Heart right ventricle (tissue), 16 donors: ENCODE data around the gene KCNS1. TPM values are rescaled to one million over a fixed set of nuclear protein-coding genes. Genes with fewer than 3 reads are reported as not detected.

Source experiments
- ATAC-seq, 8 donors: fragments of 200-7000 bp; cut with Tn5 transposase; one replicate each; pipeline ENCODE4 v1.9.1; 2020; ENCODE audit warnings: mild to moderate bottlenecking in 8 of 8, moderate library complexity in 8 of 8, moderate number of reproducible peaks in 1 of 8
- DNase-seq, 2 donors: peaks; one replicate each; pipeline ENCODE4 v3.0.0-alpha.2; 2020
- H3K27ac ChIP-seq, 10 donors: fragments of 200-600 bp; sonication (generic) in 2 of 10; one replicate each; pipeline versions ENCODE4 v1.5.0 to v1.8.0; 2020 to 2022; ENCODE audit warnings: mild to moderate bottlenecking in 3 of 10
- H3K27me3 ChIP-seq, 7 donors: fragments of 200-600 bp; one replicate each; pipeline ENCODE4 v1.8.0; 2021 to 2022; ENCODE audit warnings: mild to moderate bottlenecking in 2 of 7
- H3K36me3 ChIP-seq, 9 donors: fragments of 200-600 bp; sonication (generic) in 1 of 9; one replicate each; pipeline versions ENCODE4 v1.5.0 to v1.8.0; 2020 to 2022; ENCODE audit warnings: mild to moderate bottlenecking in 2 of 9
- H3K4me1 ChIP-seq, 9 donors: fragments of 200-600 bp; sonication (generic) in 1 of 9; one replicate each; pipeline versions ENCODE4 v1.5.0 to v1.8.0; 2020 to 2022; ENCODE audit warnings: mild to moderate bottlenecking in 4 of 9
- H3K4me3 ChIP-seq, 10 donors: fragments of 200-600 bp; sonication (generic) in 2 of 10; one replicate each; pipeline versions ENCODE4 v1.5.0 to v1.8.0; 2020 to 2022; ENCODE audit warnings: mild to moderate bottlenecking in 7 of 10, moderate library complexity in 2 of 10
- H3K9me3 ChIP-seq, 11 donors: fragments of 200-600 bp in 10 of 11; sonication (generic) in 2 of 11; one replicate each; pipeline versions ENCODE4 v1.5.0 to v1.8.0; 2013 to 2022; ENCODE audit warnings: mild to moderate bottlenecking in 2 of 11, control low read depth in 1 of 11, moderate library complexity in 1 of 11
- WGBS, 2 donors: extraction: QIAGEN DNeasy Blood & Tissue Kit; methylation state at CpG; one replicate each; pipeline ENCODE4 v1.1.7; 2013; ENCODE audit warnings: inconsistent platforms in 1 of 2; 5-methylcytosine and 5-hydroxymethylcytosine counted together
- intact Hi-C, 10 donors: fragments of 100-400 bp; cut with DNase I; formaldehyde crosslinking; loops; one replicate each; pipeline versions ENCODE4 v1.11.1 to v1.14.2; 2022
- polyA plus RNA-seq, 2 donors: library from polyadenylated mRNA; stranded (reverse); fragments of 200-250 nt; gene quantifications; one replicate each; pipeline ENCODE4 v1.2.3, GENCODE V29; 2013
- total RNA-seq, 10 donors: library from RNA; stranded (reverse); fragmentation: NEBNext Ultra II Directional in 3 of 10; extraction: Animal tissue kit (Norgen Biotek cat#: 25700) in 3 of 10; gene quantifications; one replicate each; pipeline versions ENCODE4 v1.2.1 to v1.2.4, GENCODE V29; 2021 to 2023
- TF ChIP-seq, protein P1 (sequence below), 9 donors: fragments of 200-600 bp; sonication (generic) in 2 of 9; IDR thresholded peaks; one replicate each; pipeline versions ENCODE4 v1.5.0 to v1.8.0; 2021 to 2022; ENCODE audit warnings: antibody characterized with exemption in 9 of 9, mild to moderate bottlenecking in 5 of 9, moderate library complexity in 1 of 9
- donor health status: Arrhythmogenic right ventricular cardiomyopathy.
- donor health status: ischemic (EF 13 %, LVEDD 7.1; RV severe dilation, severe dysfunction).
- donor health status: healthy with polysubstance abuse.
- donor health status: DM: no; HTN: yes; CAD: no.
- donor health status: DM: no; HTN: no; CAD: no.
- donor health status: ischemic (EF 25% LVEDD 6.9; RV normal size, moderate dysfunction).
- donor health status: ischemic (EF 25% LVEDD 5.7; RV mildly dilated, moderate dysfunction).
- donor health status: healthy.
- donor health status: DM: yes; HTN: yes; CAD: no.
- donor health status: Ischemic cardiomyopathy.
- donor health status: ischemic (EF 35%, LVEDD 5.7; RV mildly dilated, moderate dysfunction).
- donor health status: nonischemic (EF 11% LVEDD 7.7; RV severe dilation, severe dysfunction).
- donor health status: DM: yes; HTN: yes; CAD: no.
- donor health status: PGD.
- donor health status: ischemic (EF 29% LVEDD 5.4; RV normal size, mild dysfunction).
- donor health status: nonischemic (EF 23%, LVEDD 6.1; RV moderate dilation, normal function).

The KCNS1 gene
- total and polyA plus RNA-seq, 12 donors, result 0.04 to 0.09 TPM; not detected in 10

DNA sequence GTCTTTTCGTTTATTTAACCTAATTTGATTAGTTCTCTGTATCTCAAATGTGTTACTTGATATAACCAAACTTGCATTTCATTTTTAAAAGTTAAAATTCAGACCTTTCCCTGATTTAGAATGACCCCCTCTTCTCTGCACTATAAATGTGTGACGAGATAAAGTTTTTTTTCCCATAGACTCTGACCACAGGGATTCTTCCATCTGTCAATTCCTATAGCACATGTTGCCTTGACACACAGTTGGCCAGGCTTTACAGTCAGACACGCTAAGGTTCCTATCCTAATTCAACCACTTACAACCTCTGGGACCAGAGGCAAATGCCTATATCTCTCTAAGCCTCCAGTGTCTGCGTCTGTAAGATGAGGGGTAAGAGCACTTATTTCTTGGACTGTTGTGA is 40.6 kb downstream of the KCNS1 start:
- Histone ChIP-seq H3K27ac (no peak overlapping the region), H3K36me3 (peaks cover 0 to 35% (median 0%) of the 10 kb centered on the region in 9 donors), H3K4me3 (no peak overlapping the region), H3K4me1 (no peaks in the 10 kb centered on the region), H3K9me3 (no peaks in the 10 kb centered on the region), H3K27me3 (no peaks in the 10 kb centered on the region)
- DNase-seq (no peak), ATAC-seq (no peak)
- intact Hi-C loops, result no loop called here
- 85% methylated on average over 4 of the region's 4 CpGs for WGBS, 2 donors
- TF ChIP-seq, protein P1, sequence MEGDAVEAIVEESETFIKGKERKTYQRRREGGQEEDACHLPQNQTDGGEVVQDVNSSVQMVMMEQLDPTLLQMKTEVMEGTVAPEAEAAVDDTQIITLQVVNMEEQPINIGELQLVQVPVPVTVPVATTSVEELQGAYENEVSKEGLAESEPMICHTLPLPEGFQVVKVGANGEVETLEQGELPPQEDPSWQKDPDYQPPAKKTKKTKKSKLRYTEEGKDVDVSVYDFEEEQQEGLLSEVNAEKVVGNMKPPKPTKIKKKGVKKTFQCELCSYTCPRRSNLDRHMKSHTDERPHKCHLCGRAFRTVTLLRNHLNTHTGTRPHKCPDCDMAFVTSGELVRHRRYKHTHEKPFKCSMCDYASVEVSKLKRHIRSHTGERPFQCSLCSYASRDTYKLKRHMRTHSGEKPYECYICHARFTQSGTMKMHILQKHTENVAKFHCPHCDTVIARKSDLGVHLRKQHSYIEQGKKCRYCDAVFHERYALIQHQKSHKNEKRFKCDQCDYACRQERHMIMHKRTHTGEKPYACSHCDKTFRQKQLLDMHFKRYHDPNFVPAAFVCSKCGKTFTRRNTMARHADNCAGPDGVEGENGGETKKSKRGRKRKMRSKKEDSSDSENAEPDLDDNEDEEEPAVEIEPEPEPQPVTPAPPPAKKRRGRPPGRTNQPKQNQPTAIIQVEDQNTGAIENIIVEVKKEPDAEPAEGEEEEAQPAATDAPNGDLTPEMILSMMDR (IDR thresholded peaks at IDR 0.05), result no peak

DNA sequence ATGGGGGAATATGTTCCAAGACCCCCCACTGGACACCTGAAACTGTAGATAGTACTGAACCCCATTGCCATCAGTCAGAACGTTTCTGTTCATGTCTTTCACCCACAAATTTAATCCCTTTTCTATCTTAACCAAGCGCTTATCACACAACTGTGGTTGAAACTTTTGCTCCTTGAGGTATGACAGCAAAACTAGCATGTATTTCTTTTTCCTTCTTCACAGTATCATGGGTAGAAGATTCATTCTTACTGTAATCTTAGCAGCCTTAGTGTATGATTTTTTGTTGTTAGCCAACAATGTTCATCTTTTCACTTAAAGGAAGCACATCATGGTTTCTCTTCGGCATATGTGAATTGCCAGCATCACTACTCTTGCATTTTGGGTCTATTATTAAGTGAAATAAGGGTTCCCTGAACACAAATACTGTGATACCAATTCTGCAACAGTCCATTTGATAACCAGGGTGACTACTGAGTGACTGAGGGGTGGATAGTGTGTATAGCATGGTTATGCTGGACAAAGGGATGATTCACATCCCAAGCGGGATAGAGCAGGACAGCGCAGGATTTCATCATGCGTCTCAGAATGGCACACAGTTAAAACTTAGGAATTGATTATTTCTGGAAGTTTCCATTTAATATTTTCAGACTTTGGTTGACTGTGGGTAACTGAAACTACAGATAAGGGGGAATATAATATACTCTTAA is 41.8 kb downstream of the KCNS1 start:
- TF ChIP-seq, protein P1 (IDR thresholded peaks at IDR 0.05), result no peak
- Histone ChIP-seq H3K4me1 (no peaks in the 10 kb centered on the region), H3K9me3 (no peaks in the 10 kb centered on the region), H3K27me3 (no peaks in the 10 kb centered on the region), H3K4me3 (no peak overlapping the region), H3K36me3 (peaks cover 0 to 44% (median 3%) of the 10 kb centered on the region in 9 donors), H3K27ac (no peak overlapping the region)
- ATAC-seq, result no peak
- intact Hi-C loops, result loop anchor here in 1 of 10 donors (5.0 kb wide), 1 partner anchor 948 kb away; the partner anchor contains the start of gene MMP9
- no peak for DNase-seq
- WGBS, 2 donors, result 87 to 89% methylated on average over 6 of the region's 6 CpGs

DNA sequence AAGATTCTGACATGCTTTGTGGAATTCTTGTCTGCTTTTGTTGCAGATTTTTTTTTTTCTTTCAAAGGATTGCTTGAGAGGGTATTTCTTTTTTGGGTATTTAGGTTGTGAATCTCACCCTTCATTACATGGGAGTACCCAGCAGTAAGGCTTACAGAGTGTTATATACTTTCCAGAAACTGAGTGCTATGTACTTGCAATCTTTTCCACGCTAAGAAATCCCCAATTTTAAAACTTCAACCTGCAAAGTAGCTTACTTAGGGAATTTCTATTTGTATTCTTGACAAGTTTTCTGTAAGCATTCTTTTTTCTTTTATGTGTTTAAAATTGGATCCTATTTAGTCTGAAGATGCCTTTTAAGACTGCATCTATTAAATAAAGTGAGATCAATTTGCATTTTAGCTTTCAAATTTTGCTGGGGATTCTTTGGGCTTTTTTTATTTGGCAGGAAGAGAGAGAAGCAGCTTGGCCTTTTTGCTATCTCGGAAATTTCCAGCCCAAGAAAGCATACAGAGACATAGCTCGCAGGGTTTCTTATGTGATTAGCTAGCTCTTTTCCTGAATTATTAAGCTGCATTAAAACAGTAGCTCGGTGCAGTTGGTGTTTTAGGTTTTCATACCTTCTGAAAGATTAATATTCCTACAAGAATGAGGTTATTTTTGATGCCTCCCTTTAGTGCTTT is 42.6 kb downstream of the KCNS1 start:
- 86 to 88% methylated on average over 4 of the region's 4 CpGs for WGBS, 2 donors
- ATAC-seq, result no peak
- Histone ChIP-seq H3K36me3 (peaks cover 0 to 49% (median 3%) of the 10 kb centered on the region in 9 donors), H3K4me1 (peaks cover 0 to 8% (median 2%) of the 10 kb centered on the region in 9 donors), H3K4me3 (no peak overlapping the region), H3K27me3 (no peaks in the 10 kb centered on the region), H3K27ac (no peak overlapping the region), H3K9me3 (no peaks in the 10 kb centered on the region)
- TF ChIP-seq, protein P1 (IDR thresholded peaks at IDR 0.05), result no peak
- intact Hi-C loops, result loop anchor here in 1 of 10 donors (5.0 kb wide), 1 partner anchor 949 kb away; the partner anchor contains the start of gene MMP9
- no peak for DNase-seq

DNA sequence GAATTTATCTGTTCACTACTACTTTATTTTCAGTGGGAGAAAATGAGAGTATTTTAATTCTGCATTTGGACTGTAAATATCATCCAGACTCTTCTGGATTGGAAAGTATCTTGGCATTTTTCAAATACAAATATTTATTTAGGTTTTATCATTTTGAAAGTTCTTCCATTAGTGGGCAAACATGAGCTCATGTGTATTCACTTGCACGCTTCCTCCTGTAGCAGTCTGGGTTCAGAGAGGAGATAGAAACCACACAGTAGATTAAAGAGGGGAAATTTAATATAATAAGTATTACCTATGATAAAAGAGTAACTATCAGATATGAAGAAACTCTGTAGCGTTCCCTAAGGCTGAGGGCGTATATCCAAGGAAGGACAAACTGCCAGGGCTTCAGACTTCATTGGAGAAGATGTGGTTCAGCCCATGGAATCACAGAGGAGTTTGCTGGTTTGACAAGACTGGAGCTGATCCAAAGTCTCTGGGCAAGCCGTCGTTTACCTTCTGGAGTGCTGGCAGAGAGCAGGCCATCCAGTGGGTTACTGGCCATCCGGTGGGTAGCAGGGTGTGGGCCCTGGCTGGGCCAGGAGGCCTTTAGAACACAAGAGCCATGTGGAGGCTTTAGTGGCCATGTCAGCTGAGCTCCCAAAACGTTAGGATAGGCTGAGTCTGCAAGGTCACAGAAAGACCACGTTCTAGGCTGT is 44.3 kb downstream of the KCNS1 start:
- DNase-seq, result no peak
- no peak overlapping the region for H3K27ac ChIP-seq
- 80 to 85% methylated on average over 8 of the region's 8 CpGs for WGBS, 2 donors
- TF ChIP-seq, protein P1 (IDR thresholded peaks at IDR 0.05), result no peak
- no peak overlapping the region for H3K4me3 ChIP-seq
- ATAC-seq, result no peak
- H3K4me1 ChIP-seq, result peaks cover 0 to 22% (median 16%) of the 10 kb centered on the region in 9 donors
- H3K9me3 ChIP-seq, result no peaks in the 10 kb centered on the region
- intact Hi-C loops, result loop anchor here in 1 of 10 donors (5.0 kb wide), 1 partner anchor 951 kb away; the partner anchor contains the start of gene MMP9
- H3K36me3 ChIP-seq, result peaks cover 0 to 57% (median 3%) of the 10 kb centered on the region in 9 donors
- no peaks in the 10 kb centered on the region for H3K27me3 ChIP-seq
